K562 (cell line): ENCODE results near the gene TUBA1A. TPM values are rescaled to one million over a fixed set of nuclear protein-coding genes. Genes with fewer than 3 reads are reported as not detected.

Experiments used
- NFYB ChIP-seq: IDR thresholded peaks from 2 replicates; pipeline ENCODE4 v1.6.1; 2011; ENCODE audit warnings: mild to moderate bottlenecking, moderate library complexity; ENCODE audit not compliant: insufficient read length; ENCODE audit errors: extremely low read depth
- POLR2A ChIP-seq: fragments of 450-650 bp; conservative IDR thresholded peaks from 2 replicates; pipeline ENCODE4 v1.6.1; 2016
- PPARD ChIP-seq: fragments of 250-450 bp; sonication (Bioruptor Pico); IDR thresholded peaks from 2 replicates; pipeline ENCODE4 v1.8.0; 2022; ENCODE audit warnings: inconsistent platforms, mild to moderate bottlenecking, moderate library complexity
- PURB ChIP-seq: sonication (generic); formaldehyde crosslinking; IDR thresholded peaks from 2 replicates; pipeline ENCODE4 v1.9.0; 2021; ENCODE audit warnings: low read depth, mild to moderate bottlenecking, missing genetic modification reagents
- RBM25 ChIP-seq: fragments of 200-400 bp; formaldehyde crosslinking; IDR thresholded peaks from 2 replicates; pipeline ENCODE4 v1.6.1; 2018; ENCODE audit warnings: low read length, low read depth, moderate library complexity; ENCODE audit not compliant: severe bottlenecking
- SPI1 ChIP-seq: IDR thresholded peaks from 2 replicates; pipeline ENCODE4 v1.6.1; 2011; ENCODE audit warnings: low read depth, low read length, control low read depth, borderline replicate concordance
- TAF9B ChIP-seq: fragments of 450-650 bp; IDR thresholded peaks from 2 replicates; pipeline ENCODE4 v1.6.1; 2018; ENCODE audit warnings: mild to moderate bottlenecking; ENCODE audit not compliant: partially characterized antibody
- TARDBP ChIP-seq: fragments of 450-650 bp; IDR thresholded peaks from 2 replicates; pipeline ENCODE4 v1.6.1; 2016
- XRCC4 ChIP-seq: IDR thresholded peaks from one replicate; pipeline ENCODE4 v1.6.1; 2011; ENCODE audit not compliant: insufficient read depth, insufficient read length; ENCODE audit errors: extremely low read depth
- ZFP36 ChIP-seq: fragments of 150-350 bp; IDR thresholded peaks from 2 replicates; pipeline ENCODE4 v1.6.1; 2018; ENCODE audit warnings: low read length, low read depth; ENCODE audit not compliant: partially characterized antibody
- polyA plus RNA-seq, 8 experiments: library from polyadenylated mRNA; depleted of rRNA in 4 of 8; stranded (reverse) in 5 of 8; unstranded in 3 of 8; fragments of >200 nt; fragmentation: Nextera tagmentation in 2 of 8; fragmentation: Illumina TruSeq in 1 of 8; extraction: Ambion mirVana in 2 of 8; extraction: Trizol in 1 of 8; gene quantifications; 2 replicates each; pipeline versions ENCODE4 v1.2.1 to v1.2.3, GENCODE V29; 2011 to 2014; ENCODE audit warnings: inconsistent platforms in 1 of 8, missing spikeins in 1 of 8
- total RNA-seq, 7 experiments: library from RNA; depleted of rRNA in 6 of 7; stranded (reverse); fragments of >200 nt in 6 of 7; fragmentation: Illumina TruSeq in 2 of 7; extraction: Trizol in 2 of 7; gene quantifications; 2 replicates each; pipeline versions ENCODE4 v1.2.1 to v1.2.3, GENCODE V29; 2011 to 2021; ENCODE audit warnings: low replicate concordance in 1 of 7
- TF ChIP-seq, protein P1 (sequence below), 3 experiments: fragments of 200-800 bp in 1 of 3; fragments of 250-450 bp in 1 of 3; fragments of 450-650 bp in 1 of 3; sonication (Bioruptor Pico) in 1 of 3; sonication (Bioruptor generic) in 1 of 3; formaldehyde crosslinking in 1 of 3; IDR thresholded peaks; 2 replicates each; pipeline versions ENCODE4 v1.6.1 to v1.8.0; 2016 to 2022; ENCODE audit warnings: mild to moderate bottlenecking in 2 of 3, missing genetic modification characterization in 2 of 3, missing compliant biosample characterization in 1 of 3, moderate library complexity in 1 of 3
- TF ChIP-seq, protein P2 (sequence below): IDR thresholded peaks from 3 replicates; pipeline ENCODE4 v1.6.1; 2011; ENCODE audit warnings: borderline replicate concordance, mild to moderate bottlenecking; ENCODE audit not compliant: insufficient read length, insufficient read depth
- TF ChIP-seq, protein P3 (sequence below): fragments of 450-650 bp; formaldehyde crosslinking; IDR thresholded peaks from 2 replicates; pipeline ENCODE4 v1.4.0; 2022; ENCODE audit warnings: missing genetic modification characterization
- TF ChIP-seq, protein P4 (sequence below): sonication (generic); formaldehyde crosslinking; IDR thresholded peaks from 2 replicates; pipeline ENCODE4 v1.8.1; 2023; ENCODE audit warnings: mild to moderate bottlenecking, missing genetic modification reagents
- TF ChIP-seq, protein P5 (sequence below): fragments of 450-650 bp; formaldehyde crosslinking; IDR thresholded peaks from 2 replicates; pipeline ENCODE4 v1.4.0; 2022; ENCODE audit warnings: missing genetic modification characterization

Gene TUBA1A
- total and polyA plus RNA-seq, 9 of the 15 experiments (the other 6 are each of a cell fraction or from before 2014, with no cell fraction given) = 7.4 to 45.1 (median 11.9) TPM

DNA sequence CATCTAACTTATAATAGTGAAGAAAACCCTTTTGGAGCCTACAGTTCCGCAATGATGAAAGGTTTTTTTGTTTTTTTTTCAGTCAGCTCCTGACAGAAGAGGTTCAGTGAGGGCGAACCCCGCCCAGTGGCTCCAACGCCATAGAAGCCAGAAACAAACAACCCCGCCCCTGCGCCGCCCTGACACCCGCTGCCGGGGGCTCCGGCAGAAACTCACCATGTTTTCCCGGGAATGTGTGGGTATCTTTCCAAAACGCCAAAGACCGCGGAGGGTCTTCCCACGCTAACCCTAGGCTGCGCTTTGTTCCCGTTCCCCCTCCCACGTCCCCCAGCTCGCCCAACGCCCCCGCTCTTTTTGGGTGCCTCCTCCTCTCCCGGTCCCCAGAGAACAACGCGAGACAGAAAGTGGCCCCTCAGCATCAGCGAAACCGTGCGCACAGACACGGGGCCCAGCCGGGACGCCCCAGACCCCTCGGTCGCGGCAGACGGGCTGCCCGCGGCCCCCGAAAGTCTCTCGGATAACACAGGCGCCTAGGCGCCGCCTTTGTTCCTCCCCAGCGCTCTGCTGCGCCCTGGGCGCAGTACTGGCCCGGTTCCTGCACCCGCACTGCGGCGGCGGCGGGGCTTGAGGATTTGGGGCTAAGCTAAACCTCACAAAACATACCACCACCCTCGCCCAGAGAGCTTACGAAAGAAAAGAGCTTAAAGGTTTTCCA lies 522 bp downstream of the TUBA1A start (continued):
- no peak for TF ChIP-seq NFYB
- TF ChIP-seq PPARD (CRISPR knock-in tag) = no peak
- TF ChIP-seq XRCC4 = no peak
- TF ChIP-seq, protein P1, sequence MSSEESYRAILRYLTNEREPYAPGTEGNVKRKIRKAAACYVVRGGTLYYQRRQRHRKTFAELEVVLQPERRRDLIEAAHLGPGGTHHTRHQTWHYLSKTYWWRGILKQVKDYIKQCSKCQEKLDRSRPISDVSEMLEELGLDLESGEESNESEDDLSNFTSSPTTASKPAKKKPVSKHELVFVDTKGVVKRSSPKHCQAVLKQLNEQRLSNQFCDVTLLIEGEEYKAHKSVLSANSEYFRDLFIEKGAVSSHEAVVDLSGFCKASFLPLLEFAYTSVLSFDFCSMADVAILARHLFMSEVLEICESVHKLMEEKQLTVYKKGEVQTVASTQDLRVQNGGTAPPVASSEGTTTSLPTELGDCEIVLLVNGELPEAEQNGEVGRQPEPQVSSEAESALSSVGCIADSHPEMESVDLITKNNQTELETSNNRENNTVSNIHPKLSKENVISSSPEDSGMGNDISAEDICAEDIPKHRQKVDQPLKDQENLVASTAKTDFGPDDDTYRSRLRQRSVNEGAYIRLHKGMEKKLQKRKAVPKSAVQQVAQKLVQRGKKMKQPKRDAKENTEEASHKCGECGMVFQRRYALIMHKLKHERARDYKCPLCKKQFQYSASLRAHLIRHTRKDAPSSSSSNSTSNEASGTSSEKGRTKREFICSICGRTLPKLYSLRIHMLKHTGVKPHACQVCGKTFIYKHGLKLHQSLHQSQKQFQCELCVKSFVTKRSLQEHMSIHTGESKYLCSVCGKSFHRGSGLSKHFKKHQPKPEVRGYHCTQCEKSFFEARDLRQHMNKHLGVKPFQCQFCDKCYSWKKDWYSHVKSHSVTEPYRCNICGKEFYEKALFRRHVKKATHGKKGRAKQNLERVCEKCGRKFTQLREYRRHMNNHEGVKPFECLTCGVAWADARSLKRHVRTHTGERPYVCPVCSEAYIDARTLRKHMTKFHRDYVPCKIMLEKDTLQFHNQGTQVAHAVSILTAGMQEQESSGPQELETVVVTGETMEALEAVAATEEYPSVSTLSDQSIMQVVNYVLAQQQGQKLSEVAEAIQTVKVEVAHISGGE (CRISPR knock-in tag; IDR thresholded peaks at IDR 0.05) = peak in 1 of 3 experiments; percentile 7; a peak in 1 of 6 replicates
- TF ChIP-seq, protein P2, sequence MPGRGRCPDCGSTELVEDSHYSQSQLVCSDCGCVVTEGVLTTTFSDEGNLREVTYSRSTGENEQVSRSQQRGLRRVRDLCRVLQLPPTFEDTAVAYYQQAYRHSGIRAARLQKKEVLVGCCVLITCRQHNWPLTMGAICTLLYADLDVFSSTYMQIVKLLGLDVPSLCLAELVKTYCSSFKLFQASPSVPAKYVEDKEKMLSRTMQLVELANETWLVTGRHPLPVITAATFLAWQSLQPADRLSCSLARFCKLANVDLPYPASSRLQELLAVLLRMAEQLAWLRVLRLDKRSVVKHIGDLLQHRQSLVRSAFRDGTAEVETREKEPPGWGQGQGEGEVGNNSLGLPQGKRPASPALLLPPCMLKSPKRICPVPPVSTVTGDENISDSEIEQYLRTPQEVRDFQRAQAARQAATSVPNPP = no peak
- TF ChIP-seq TAF9B = no peak
- TF ChIP-seq, protein P3, sequence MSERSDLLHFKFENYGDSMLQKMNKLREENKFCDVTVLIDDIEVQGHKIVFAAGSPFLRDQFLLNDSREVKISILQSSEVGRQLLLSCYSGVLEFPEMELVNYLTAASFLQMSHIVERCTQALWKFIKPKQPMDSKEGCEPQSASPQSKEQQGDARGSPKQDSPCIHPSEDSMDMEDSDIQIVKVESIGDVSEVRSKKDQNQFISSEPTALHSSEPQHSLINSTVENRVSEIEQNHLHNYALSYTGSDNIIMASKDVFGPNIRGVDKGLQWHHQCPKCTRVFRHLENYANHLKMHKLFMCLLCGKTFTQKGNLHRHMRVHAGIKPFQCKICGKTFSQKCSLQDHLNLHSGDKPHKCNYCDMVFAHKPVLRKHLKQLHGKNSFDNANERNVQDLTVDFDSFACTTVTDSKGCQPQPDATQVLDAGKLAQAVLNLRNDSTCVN (CRISPR knock-in tag) = no peak
- no peak for TF ChIP-seq TARDBP
- no peak for TF ChIP-seq PURB (CRISPR knock-in tag)
- TF ChIP-seq ZFP36 = peak; percentile 2
- no peak for TF ChIP-seq RBM25
- no peak; the same call in 1 of the 2 replicates for TF ChIP-seq POLR2A
- TF ChIP-seq, protein P4, sequence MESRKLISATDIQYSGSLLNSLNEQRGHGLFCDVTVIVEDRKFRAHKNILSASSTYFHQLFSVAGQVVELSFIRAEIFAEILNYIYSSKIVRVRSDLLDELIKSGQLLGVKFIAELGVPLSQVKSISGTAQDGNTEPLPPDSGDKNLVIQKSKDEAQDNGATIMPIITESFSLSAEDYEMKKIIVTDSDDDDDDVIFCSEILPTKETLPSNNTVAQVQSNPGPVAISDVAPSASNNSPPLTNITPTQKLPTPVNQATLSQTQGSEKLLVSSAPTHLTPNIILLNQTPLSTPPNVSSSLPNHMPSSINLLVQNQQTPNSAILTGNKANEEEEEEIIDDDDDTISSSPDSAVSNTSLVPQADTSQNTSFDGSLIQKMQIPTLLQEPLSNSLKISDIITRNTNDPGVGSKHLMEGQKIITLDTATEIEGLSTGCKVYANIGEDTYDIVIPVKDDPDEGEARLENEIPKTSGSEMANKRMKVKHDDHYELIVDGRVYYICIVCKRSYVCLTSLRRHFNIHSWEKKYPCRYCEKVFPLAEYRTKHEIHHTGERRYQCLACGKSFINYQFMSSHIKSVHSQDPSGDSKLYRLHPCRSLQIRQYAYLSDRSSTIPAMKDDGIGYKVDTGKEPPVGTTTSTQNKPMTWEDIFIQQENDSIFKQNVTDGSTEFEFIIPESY (CRISPR knock-in tag) = no peak
- TF ChIP-seq, protein P5, sequence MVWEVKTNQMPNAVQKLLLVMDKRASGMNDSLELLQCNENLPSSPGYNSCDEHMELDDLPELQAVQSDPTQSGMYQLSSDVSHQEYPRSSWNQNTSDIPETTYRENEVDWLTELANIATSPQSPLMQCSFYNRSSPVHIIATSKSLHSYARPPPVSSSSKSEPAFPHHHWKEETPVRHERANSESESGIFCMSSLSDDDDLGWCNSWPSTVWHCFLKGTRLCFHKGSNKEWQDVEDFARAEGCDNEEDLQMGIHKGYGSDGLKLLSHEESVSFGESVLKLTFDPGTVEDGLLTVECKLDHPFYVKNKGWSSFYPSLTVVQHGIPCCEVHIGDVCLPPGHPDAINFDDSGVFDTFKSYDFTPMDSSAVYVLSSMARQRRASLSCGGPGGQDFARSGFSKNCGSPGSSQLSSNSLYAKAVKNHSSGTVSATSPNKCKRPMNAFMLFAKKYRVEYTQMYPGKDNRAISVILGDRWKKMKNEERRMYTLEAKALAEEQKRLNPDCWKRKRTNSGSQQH = no peak
- no peak for TF ChIP-seq SPI1
